22Rv1 (cell line): ENCODE measurements around the gene PSMB8.

Source experiments
- CTCF ChIP-seq: fragments of 450-650 bp; IDR thresholded peaks from 2 replicates; pipeline ENCODE4 v1.5.1; 2017; ENCODE audit warnings: mild to moderate bottlenecking
- ZFX ChIP-seq: fragments of 450-650 bp; IDR thresholded peaks from 2 replicates; pipeline ENCODE4 v1.6.1; 2017; ENCODE audit warnings: antibody characterized with exemption, borderline replicate concordance

GRCh38 chr6:32883789-32884188, 39.9 kb upstream of the PSMB8 start:
- no peak for TF ChIP-seq ZFX
- no peak for TF ChIP-seq CTCF
